Coronary artery (tissue), 2 donors: ENCODE results near the gene TPM2.

Experiments
- DNase-seq: peaks from one replicate; pipeline ENCODE4 v3.0.0-alpha.2; 2017; ENCODE audit warnings: low spot score
- H3K27ac ChIP-seq, 2 donors: fragments of 200-600 bp; sonication (generic); one replicate each; pipeline ENCODE4 v1.5.1; 2016 to 2019
- H3K4me3 ChIP-seq: fragments of 200-600 bp; sonication (generic); 2 replicates; pipeline ENCODE4 v1.5.1; 2016; ENCODE audit warnings: mild to moderate bottlenecking, moderate library complexity
- TF ChIP-seq, protein P1 (sequence below): fragments of 200-600 bp; sonication (generic); IDR thresholded peaks from one replicate; pipeline ENCODE4 v1.5.1; 2019; ENCODE audit warnings: antibody characterized with exemption

TPM2 gene

DNA sequence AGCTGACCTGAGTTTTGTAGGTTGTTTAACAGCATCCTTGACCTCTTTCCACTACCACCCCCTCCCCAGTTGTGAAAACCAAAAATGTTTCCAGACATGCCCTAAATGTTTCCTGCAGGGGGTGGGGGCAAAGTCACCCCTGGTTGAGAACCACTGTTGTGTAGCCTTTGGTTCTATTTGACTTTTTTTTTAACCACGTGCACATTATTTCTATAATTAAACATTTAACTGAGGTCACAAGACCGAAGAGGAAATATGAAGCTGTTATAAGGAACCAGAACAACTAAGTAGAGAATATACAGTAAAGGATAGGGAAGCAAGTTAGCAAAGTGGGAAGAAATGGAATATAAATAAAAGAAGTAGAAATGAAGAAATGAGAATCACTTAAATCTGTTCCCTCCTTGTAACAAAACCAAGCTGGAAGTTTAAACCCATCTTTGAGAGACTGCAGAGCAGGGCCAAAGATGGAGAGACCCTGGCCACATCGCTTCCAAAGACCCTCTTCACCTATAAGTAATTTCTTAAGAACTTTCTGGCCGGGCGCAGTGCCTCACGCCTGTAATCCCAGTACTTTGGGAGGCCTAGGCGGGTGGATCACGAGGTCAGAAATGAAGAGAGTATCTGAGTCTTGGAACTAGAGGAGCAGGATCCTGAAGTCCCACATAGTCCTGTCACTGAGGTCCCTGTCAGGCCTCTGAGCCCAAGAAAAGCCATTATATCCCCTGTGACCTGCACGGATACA lies 53.4 kb downstream of the TPM2 start:
- no peak for DNase-seq
- TF ChIP-seq, protein P1, sequence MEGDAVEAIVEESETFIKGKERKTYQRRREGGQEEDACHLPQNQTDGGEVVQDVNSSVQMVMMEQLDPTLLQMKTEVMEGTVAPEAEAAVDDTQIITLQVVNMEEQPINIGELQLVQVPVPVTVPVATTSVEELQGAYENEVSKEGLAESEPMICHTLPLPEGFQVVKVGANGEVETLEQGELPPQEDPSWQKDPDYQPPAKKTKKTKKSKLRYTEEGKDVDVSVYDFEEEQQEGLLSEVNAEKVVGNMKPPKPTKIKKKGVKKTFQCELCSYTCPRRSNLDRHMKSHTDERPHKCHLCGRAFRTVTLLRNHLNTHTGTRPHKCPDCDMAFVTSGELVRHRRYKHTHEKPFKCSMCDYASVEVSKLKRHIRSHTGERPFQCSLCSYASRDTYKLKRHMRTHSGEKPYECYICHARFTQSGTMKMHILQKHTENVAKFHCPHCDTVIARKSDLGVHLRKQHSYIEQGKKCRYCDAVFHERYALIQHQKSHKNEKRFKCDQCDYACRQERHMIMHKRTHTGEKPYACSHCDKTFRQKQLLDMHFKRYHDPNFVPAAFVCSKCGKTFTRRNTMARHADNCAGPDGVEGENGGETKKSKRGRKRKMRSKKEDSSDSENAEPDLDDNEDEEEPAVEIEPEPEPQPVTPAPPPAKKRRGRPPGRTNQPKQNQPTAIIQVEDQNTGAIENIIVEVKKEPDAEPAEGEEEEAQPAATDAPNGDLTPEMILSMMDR: no peak
- Histone ChIP-seq H3K27ac (peak overlapping the region in 1 of 2 donors; percentile 60), H3K4me3 (no peak overlapping the region)

DNA sequence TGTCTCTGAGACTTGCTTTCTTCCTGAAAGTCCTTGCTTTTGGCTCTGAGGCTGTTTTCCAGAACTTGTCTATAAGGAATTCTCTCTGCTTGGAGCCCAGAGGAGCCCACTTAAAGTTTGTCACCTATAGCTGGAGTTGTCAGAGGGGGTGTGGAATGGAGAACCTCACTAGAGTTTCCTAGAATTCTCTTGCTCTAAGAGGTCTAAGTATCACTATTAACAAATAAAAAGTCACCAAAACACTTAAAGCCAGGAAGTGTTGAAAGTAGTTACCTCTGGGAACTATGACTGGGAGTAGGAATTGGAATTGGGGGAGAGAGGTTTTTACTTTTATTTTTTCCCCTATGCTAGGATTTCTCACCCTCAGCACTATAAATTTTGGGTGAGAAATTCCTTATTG lies 54.0 kb downstream of the TPM2 start:
- H3K27ac ChIP-seq: no peak overlapping the region
- no peak for DNase-seq
- no peak overlapping the region for H3K4me3 ChIP-seq
- TF ChIP-seq, protein P1: no peak
